Parathyroid adenoma (tissue), 2 donors: ENCODE measurements around the gene CASKIN1.

Experiments used
- H2AFZ ChIP-seq: fragments of 300-600 bp; sonication (generic); one replicate; pipeline ENCODE4 v1.7.0; 2017; ENCODE audit warnings: antibody characterized with exemption, mild to moderate bottlenecking
- H3K27ac ChIP-seq: fragments of 300-600 bp; sonication (generic); one replicate; pipeline ENCODE4 v1.7.0; 2017
- H3K27me3 ChIP-seq: fragments of 300-600 bp; sonication (generic); one replicate; pipeline ENCODE4 v1.7.0; 2017; ENCODE audit warnings: low read length; ENCODE audit not compliant: control insufficient read depth, insufficient read depth
- H3K36me3 ChIP-seq: fragments of 300-600 bp; sonication (generic); one replicate; pipeline ENCODE4 v1.7.0; 2017; ENCODE audit warnings: low read length; ENCODE audit not compliant: control insufficient read depth, insufficient read depth
- H3K4me1 ChIP-seq: fragments of 300-600 bp; sonication (generic); one replicate; pipeline ENCODE4 v1.7.0; 2017; ENCODE audit warnings: control low read depth
- H3K4me2 ChIP-seq: fragments of 300-600 bp; sonication (generic); one replicate; pipeline ENCODE4 v1.7.0; 2017; ENCODE audit warnings: low read length
- H3K4me3 ChIP-seq: fragments of 300-600 bp; sonication (generic); one replicate; pipeline ENCODE4 v1.7.0; 2017; ENCODE audit warnings: low read depth, low read length
- H3K79me2 ChIP-seq: fragments of 300-600 bp; sonication (generic); one replicate; pipeline ENCODE4 v1.7.0; 2017; ENCODE audit warnings: control low read depth
- H3K9ac ChIP-seq: fragments of 300-600 bp; sonication (generic); one replicate; pipeline ENCODE4 v1.7.0; 2017; ENCODE audit warnings: mild to moderate bottlenecking
- H3K9me3 ChIP-seq: fragments of 300-600 bp; sonication (generic); one replicate; pipeline ENCODE4 v1.7.0; 2017; ENCODE audit warnings: low read length; ENCODE audit not compliant: control insufficient read depth
- TF ChIP-seq, protein P1 (sequence below): fragments of 300-600 bp; sonication (generic); IDR thresholded peaks from one replicate; pipeline ENCODE4 v1.7.0; 2017; ENCODE audit warnings: antibody characterized with exemption, mild to moderate bottlenecking
- donor health status: primary hyperparathyroidism.

CASKIN1 gene

GRCh38 chr16:2187212-2187611 is 9.2 kb downstream of the CASKIN1 start:
- H2AFZ ChIP-seq, result no peak overlapping the region
- H3K79me2 ChIP-seq, result no peaks in the 10 kb centered on the region
- TF ChIP-seq, protein P1, sequence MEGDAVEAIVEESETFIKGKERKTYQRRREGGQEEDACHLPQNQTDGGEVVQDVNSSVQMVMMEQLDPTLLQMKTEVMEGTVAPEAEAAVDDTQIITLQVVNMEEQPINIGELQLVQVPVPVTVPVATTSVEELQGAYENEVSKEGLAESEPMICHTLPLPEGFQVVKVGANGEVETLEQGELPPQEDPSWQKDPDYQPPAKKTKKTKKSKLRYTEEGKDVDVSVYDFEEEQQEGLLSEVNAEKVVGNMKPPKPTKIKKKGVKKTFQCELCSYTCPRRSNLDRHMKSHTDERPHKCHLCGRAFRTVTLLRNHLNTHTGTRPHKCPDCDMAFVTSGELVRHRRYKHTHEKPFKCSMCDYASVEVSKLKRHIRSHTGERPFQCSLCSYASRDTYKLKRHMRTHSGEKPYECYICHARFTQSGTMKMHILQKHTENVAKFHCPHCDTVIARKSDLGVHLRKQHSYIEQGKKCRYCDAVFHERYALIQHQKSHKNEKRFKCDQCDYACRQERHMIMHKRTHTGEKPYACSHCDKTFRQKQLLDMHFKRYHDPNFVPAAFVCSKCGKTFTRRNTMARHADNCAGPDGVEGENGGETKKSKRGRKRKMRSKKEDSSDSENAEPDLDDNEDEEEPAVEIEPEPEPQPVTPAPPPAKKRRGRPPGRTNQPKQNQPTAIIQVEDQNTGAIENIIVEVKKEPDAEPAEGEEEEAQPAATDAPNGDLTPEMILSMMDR, result no peak
- H3K4me3 ChIP-seq, result no peak overlapping the region
- H3K4me2 ChIP-seq, result no peak overlapping the region
- no peaks in the 10 kb centered on the region for H3K9me3 ChIP-seq
- no peaks in the 10 kb centered on the region for H3K27me3 ChIP-seq
- H3K9ac ChIP-seq, result no peak overlapping the region
- H3K36me3 ChIP-seq, result no peaks in the 10 kb centered on the region
- H3K27ac ChIP-seq, result no peak overlapping the region
- H3K4me1 ChIP-seq, result no peaks in the 10 kb centered on the region

DNA sequence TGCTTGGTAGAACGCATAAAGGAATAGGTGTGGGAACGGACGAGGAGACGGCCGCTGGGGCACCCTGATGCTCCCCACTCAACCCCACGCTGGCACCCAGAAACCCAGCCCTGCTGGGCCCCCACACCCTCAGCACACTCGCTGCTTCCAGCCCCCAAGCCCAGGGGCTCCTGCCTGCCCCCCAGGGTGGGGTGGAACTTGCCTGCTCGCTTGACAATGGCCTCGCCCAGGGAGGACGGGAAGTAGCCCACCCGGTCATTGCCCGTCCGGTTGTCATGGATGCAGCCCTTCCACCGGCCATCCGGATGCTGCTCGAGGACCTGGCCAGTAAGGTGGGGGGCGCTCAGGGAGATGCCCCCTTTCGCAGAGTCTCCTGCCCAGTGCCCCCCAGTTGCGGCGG is 9.9 kb downstream of the CASKIN1 start:
- H3K4me2 ChIP-seq, result no peak overlapping the region
- H3K9ac ChIP-seq, result no peak overlapping the region
- no peak overlapping the region for H3K27ac ChIP-seq
- no peaks in the 10 kb centered on the region for H3K79me2 ChIP-seq
- no peaks in the 10 kb centered on the region for H3K27me3 ChIP-seq
- H3K9me3 ChIP-seq, result no peaks in the 10 kb centered on the region
- TF ChIP-seq, protein P1, result no peak
- H3K36me3 ChIP-seq, result no peaks in the 10 kb centered on the region
- H3K4me3 ChIP-seq, result no peak overlapping the region
- H2AFZ ChIP-seq, result no peak overlapping the region
- H3K4me1 ChIP-seq, result no peaks in the 10 kb centered on the region

DNA sequence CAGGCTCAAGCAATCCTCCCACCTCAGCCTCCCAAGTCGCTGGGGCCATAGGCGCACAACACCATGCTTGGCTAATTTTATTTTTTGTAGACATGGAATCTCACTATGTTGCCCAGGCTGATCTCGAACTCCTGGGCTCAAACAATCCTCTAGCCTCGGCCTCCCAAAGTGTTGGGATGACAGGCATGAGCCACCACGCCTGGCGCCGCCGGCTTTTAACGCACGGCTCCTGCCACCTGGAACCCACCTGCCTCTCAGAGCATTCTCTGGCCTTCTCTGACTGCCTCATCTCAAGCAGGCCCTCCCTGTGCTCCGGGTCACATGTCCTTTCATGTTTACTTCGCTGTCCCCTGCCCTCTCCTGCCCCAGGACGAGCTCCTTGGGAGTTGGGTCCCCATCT is 10.3 kb downstream of the CASKIN1 start:
- Histone ChIP-seq H3K27me3 (no peaks in the 10 kb centered on the region), H3K9ac (no peak overlapping the region), H3K36me3 (no peaks in the 10 kb centered on the region), H3K4me3 (no peak overlapping the region), H2AFZ (no peak overlapping the region), H3K4me1 (no peaks in the 10 kb centered on the region), H3K27ac (no peak overlapping the region), H3K4me2 (no peak overlapping the region), H3K9me3 (no peaks in the 10 kb centered on the region), H3K79me2 (no peaks in the 10 kb centered on the region)
- TF ChIP-seq, protein P1, result no peak

GRCh38 chr16:2184962-2185361 is 11.4 kb downstream of the CASKIN1 start:
- Histone ChIP-seq H3K9ac (no peak overlapping the region), H3K79me2 (no peaks in the 10 kb centered on the region), H3K27me3 (no peaks in the 10 kb centered on the region), H3K36me3 (no peaks in the 10 kb centered on the region), H2AFZ (no peak overlapping the region), H3K4me2 (no peak overlapping the region), H3K9me3 (no peaks in the 10 kb centered on the region), H3K4me3 (no peak overlapping the region), H3K4me1 (no peaks in the 10 kb centered on the region), H3K27ac (no peak overlapping the region)
- TF ChIP-seq, protein P1, result no peak

GRCh38 chr16:2184346-2184745 is 12.1 kb downstream of the CASKIN1 start:
- TF ChIP-seq, protein P1, result no peak
- Histone ChIP-seq H2AFZ (no peak overlapping the region), H3K9me3 (no peaks in the 10 kb centered on the region), H3K27me3 (no peaks in the 10 kb centered on the region), H3K4me2 (no peak overlapping the region), H3K79me2 (no peaks in the 10 kb centered on the region), H3K27ac (no peak overlapping the region), H3K4me3 (no peak overlapping the region), H3K36me3 (no peaks in the 10 kb centered on the region), H3K4me1 (no peaks in the 10 kb centered on the region), H3K9ac (no peak overlapping the region)
